Measurements from ENCODE around the gene ERCC6L2.

ERCC6L2 gene

DNA sequence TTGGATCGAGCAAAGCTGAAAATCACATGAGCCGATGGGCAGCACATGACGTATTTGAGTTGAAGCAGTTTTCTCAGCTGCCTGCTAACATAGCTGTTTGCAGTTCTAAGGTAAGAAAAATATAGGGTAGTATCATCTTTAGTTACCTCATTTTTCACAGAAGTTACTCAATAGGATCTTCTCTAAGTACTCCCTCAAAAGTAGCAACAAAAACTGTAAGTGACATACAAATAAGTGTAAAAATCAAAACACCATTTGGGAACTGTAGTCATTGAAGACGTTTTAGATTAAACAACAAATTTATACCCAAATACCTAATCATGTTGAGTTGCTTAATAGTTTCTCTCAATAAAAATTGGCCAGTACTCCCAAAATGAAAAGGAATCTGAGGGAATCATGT, 102.6 kb downstream of the ERCC6L2 start:
- DNase-seq (ENCODE audit: low read depth, low spot score), result no peak

- DNase-seq (ENCODE audit: low read depth, low spot score), result no peak
Measured at GRCh38 chr9:95979446-95979845, 104.0 kb downstream of the ERCC6L2 start.

DNA sequence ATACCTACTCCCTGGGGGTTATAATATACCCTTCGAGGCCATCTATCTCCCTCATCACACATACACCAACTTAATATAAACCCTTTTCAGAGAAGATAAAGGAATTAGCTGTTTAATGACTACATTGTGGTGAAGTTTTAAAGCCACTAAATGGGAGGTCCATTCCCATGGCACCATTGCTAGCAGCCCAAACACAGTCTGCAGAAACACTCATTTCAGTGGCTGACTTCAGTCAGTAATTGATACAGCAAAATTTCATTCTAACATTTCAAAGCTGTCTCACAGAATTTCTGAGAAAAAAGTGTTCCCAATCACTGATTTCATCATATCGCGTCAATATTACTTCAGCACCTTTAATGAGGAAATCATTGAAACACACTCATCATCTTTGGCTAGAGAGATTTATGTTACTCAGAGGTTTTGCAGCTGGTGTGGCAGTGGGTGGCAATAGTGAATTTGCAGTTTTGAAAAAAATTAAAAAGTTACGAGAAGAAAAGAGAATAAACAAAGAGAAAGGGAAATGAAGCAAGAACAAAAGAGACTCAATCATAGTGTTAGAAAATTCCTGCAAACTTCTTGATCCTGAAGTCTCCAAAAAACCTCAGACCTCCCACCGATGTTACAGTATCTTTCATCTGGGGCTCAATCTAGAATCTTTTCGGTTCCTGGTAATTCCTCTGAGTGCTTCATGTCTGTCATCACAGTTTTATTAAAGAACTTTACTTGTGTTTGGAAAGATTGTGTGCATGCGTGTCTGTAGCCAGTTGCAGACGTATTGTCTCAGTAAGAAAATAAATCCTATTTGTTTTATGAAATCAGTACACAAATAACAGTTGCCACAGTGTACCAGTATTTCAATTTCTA, 105.0 kb downstream of the ERCC6L2 start:
- no peak for DNase-seq (ENCODE audit: low read depth, low spot score)

- no peak for DNase-seq (ENCODE audit: low read depth, low spot score)
Measured at GRCh38 chr9:95981761-95982390, 106.4 kb downstream of the ERCC6L2 start.

DNA sequence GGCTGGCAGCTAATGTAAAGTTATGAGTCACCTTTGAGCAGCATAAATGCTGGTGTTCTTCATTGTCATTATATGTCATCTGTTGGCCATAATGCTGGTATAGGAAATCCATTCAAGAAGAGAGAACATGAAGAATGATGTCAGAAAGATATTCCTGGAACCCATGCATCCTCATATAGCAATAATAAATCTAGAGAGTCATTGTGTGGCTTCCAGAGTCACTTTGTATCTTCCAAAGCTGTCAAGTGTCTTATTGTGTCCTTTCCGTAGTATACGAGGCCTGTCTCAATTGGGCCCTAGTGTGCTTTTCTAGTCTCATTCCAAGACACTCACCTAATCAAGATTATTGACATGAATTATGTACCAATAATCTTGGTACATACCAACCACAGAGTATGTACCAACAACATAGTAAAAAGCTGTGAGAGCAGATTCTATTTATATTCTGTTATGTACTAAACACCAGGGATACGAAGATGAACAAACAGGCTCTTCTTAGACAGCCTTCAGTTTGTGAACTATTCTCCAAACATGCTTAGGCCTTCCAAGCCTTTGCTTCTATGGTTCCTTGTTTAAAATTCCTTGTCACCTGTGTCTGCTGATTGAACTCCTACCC, 110.1 kb downstream of the ERCC6L2 start:
- DNase-seq (ENCODE audit: low read depth, low spot score), result no peak

- no peak for DNase-seq (ENCODE audit: low read depth, low spot score)
Measured at GRCh38 chr9:95989297-95989696, 113.8 kb downstream of the ERCC6L2 start.

GRCh38 chr9:95991326-95991725, 115.8 kb downstream of the ERCC6L2 start:
- no peak for DNase-seq (ENCODE audit: low read depth, low spot score)

GRCh38 chr9:95992536-95992935, 117.0 kb downstream of the ERCC6L2 start:
- no peak for DNase-seq (ENCODE audit: low read depth, low spot score)

DNA sequence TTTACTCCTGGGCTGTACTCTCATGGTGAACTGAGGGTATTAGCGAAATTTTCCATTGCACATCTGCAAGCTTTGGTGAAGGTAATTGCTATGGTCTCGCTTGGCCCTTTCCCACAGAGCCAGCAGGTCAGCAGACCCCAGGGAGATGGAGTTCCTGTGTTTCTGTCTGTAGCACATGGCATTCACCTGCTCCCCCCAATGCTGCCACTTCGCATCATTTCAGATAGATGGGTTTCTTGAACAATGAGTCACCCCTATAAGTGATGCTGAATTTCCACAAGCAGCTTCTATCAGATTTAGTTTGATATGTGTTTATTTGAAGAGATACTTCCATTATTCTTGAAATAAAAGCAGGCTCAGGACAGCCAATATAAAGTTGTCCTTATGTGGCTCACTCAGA, 117.8 kb downstream of the ERCC6L2 start:
- DNase-seq (ENCODE audit: low read depth, low spot score), result no peak

DNA sequence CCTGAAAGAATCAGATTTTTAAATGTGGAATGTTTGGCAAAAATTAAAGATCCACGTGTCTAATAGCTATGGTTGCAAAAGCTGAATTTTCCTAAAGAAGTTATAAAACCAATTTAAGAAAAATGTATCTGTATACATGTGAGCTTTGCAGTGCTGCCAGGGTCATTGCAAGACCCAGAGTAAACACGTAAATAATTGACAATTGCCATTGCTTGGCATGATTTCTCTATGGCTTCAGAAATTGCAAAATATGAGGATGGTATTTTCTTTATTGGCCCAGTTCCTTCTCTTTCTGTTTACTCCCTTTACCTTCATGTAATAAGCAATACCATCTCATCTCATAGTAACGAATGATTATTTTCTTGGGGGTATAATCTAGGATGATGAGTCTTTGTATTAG, 123.9 kb downstream of the ERCC6L2 start:
- DNase-seq (ENCODE audit: low read depth, low spot score), result no peak

- DNase-seq (ENCODE audit: low read depth, low spot score), result no peak
Measured at GRCh38 chr9:96004379-96004778, 128.9 kb downstream of the ERCC6L2 start.

- DNase-seq (ENCODE audit: low read depth, low spot score), result no peak
Measured at GRCh38 chr9:96006296-96006879, 130.9 kb downstream of the ERCC6L2 start.

DNA sequence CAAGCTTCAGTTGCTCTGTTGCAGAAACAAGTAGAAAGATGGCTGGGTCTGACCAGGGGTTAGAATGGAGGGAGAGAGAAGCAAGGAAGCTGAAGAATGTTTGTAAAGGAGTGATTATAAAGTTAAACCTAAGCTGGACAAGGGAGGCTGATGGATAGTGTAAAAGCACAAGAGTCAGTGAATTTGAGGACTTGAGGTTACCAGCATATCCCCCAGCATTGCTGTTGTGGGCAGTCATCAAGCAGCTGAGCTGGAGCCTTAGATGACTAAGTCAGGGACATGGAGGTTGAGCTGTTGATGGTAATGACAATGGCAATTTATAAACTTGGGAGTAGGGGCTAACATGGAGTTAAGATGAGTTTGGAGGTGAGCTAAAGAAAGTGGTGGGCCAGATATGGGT, 131.5 kb downstream of the ERCC6L2 start:
- no peak for DNase-seq (ENCODE audit: low read depth, low spot score)

DNA sequence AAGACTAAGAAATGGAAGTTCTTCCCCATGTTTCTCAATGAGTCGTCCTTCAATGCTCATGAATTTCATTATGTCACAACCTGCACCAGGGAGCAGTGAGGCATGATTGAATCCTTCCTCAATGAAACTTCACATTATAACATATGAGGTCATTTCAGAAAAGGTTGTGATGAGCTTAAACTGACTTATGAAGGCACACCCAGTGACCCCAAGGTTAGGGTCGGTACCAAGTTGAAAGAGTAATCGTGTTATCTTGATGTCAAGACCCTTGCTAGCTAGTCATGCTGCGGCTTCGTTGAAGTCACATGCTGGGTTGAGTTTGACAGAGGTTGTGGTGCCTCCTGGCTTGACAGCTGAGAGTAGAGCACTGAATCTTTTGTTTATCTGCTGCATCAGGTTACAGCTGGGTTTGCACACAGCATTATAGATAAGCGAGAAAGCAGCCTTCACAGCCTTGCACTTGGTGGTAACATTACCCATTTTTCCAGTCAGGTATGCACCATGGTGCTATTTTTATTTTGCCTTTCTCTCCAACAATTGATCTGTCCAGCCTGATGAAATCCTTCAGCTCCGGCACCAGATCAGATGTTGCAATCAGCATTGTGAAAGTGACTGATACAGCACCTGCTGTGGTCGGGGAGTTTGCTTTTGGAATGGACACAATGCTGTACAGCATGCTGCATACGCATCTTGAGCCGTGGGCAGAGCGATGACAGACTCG, 133.2 kb downstream of the ERCC6L2 start:
- no peak for DNase-seq (ENCODE audit: low read depth, low spot score)

DNA sequence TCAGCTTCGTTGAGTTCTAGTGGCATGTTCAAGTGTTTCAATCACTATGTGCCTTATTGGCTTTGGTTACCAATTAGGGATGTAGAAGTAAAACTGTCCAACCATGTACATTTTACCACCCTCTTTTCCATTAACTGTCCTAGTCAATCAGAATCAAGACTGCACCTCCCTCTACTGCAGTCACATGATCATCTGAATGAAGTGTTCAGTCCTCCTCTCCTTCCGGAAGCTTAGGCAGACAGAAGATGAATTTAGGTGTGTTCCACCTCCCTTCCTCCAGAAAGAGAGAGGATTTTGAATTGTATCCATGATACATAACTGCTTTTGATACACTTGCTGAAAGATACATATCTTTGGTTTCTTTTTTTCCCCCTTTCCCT, 133.7 kb downstream of the ERCC6L2 start:
- DNase-seq (ENCODE audit: low read depth, low spot score), result no peak

- DNase-seq (ENCODE audit: low read depth, low spot score), result peak; percentile 47
Measured at GRCh38 chr9:96009690-96010472, 134.4 kb downstream of the ERCC6L2 start.

DNA sequence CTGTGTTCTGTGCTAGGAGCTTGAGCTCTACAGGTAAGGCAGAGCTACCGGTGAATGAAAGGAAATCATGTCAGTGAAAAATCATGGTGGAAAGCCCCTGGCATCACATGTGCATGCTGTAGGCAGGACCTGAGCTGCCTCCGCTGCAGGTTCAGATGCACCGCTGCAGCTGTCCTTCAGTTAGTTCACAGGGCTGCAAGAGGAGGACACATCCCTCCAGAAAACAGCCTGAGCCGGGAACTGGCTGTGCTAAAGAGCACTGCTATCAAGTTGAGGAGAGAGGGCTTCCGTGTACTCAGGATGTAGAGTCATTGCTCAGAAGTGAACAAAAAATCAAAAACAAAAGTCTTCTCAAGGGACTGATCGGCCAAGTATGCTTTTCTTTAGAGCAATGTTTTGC, 138.6 kb downstream of the ERCC6L2 start:
- DNase-seq (ENCODE audit: low read depth, low spot score), result no peak

DNA sequence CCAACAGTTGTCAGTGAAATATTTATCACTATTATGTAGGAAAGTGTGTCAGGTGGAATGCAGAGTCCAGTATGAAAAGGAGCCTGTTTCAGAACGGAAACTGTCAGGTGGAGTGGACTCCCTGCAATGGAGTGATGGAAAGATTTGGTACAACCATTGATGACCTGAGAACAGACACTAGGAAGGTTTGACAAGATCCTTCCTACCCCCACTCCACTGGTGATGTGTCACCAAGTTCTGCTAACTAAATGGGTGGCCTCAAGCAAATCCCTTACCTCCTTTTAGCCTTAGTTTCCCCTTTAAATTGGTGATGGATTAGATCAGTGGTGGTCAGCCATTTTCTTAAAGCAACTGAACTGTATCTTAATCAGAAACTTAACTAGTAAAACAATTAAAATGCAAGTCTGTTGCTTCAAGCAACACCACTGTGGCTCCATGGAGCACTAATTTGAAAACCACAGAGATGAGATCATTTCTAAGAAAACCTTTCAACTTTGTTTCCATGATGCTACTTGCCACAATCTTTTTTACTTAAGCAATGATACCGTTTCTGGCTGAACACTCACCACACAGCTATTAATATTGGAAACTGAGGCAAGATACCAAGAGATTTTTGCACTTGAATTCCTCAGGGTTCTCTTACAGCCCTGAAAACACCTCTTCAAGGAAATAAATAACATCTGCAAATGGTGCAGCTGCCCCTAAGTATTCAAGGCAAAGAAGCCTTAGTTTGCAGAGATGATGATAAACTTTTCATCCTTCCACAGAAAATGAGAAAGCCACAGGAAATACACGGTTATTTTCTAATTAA, 140.6 kb downstream of the ERCC6L2 start:
- no peak for DNase-seq (ENCODE audit: low read depth, low spot score)
